NCI-H1048 (cell line): Measurements from ENCODE around the gene UBXN4.
"Not testable (repeated sequence)": the region's sequence is repeated elsewhere in the genome, so short reads cannot be mapped to it uniquely, and the experiment has no call there.

Experiments used
- DNase-seq: peaks from one replicate; lab custom pipeline; 2025; lab: John Stamatoyannopoulos, UW

UBXN4 gene, protein sequence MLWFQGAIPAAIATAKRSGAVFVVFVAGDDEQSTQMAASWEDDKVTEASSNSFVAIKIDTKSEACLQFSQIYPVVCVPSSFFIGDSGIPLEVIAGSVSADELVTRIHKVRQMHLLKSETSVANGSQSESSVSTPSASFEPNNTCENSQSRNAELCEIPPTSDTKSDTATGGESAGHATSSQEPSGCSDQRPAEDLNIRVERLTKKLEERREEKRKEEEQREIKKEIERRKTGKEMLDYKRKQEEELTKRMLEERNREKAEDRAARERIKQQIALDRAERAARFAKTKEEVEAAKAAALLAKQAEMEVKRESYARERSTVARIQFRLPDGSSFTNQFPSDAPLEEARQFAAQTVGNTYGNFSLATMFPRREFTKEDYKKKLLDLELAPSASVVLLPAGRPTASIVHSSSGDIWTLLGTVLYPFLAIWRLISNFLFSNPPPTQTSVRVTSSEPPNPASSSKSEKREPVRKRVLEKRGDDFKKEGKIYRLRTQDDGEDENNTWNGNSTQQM

GRCh38 chr2:135741395-135742324, at the start of gene UBXN4:
UBXN4 (plus strand) TSS chr2:135741855; CDS start chr2:135741930, 75 bp downstream.
- peak; percentile 95 for DNase-seq

- no peak for DNase-seq
Observed at GRCh38 chr2:135694711-135695110, 46.9 kb upstream of the UBXN4 start.

- no peak for DNase-seq
Observed at GRCh38 chr2:135698838-135699237, 42.8 kb upstream of the UBXN4 start.

DNA sequence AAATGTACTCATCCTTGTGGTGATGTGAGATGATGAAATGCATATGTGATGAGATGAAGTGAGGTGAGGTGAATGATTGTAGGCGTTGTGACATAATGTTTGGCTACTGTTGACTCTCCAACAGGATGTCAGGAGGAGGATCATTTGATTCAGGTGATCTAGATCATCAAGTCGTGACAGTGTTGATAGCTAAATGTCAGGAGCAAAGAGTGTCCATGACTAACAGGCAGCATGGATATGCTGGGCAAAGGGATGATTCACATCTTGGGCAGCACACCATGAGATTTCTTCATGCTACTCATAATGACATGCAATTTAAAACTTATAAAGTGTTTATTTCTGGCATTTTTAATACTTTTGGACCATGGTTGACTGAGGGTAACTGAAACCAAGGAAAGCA, 40.2 kb upstream of the UBXN4 start:
- DNase-seq: no peak

GRCh38 chr2:135703300-135703699, 38.4 kb upstream of the UBXN4 start:
- no peak for DNase-seq

DNA sequence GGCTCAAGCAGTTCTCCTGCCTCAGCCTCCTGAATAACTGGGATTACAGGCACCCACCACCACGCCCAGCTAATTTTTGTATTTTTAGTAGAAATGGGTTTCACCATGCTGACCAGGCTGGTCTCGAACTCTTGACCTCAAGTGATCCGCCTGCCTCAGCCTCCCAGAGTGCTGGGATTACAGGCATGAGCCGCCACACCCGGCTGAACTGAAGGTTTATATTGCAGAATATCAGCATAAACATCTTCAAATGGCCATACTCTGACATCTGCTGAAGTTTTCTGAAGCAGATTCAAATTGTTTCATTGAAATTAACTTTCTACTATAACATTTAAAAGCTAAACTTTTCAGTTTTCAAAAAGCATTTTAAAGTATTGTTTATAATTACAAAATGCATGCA, 37.6 kb upstream of the UBXN4 start:
- not testable (repeated sequence) for DNase-seq

DNA sequence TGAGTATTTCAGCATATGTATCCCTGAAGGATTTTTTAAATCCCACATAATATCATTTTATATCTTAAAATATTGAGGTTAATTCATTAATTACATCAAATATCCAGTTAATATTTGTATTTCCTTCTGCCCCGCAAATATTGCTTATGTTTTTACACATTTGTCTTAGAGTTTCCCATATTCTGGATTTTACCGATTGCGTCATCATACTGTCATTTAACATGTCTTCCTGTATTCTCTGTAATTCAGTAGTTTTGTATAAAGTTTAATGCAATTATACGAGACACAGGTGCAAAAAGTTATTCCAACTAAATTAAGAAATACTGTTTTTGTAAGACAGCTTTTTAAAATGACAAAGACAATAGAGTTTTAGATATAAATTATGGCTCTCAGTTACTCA, 33.5 kb upstream of the UBXN4 start:
- DNase-seq: no peak

- no peak for DNase-seq
Observed at GRCh38 chr2:135709992-135710391, 31.7 kb upstream of the UBXN4 start.

DNA sequence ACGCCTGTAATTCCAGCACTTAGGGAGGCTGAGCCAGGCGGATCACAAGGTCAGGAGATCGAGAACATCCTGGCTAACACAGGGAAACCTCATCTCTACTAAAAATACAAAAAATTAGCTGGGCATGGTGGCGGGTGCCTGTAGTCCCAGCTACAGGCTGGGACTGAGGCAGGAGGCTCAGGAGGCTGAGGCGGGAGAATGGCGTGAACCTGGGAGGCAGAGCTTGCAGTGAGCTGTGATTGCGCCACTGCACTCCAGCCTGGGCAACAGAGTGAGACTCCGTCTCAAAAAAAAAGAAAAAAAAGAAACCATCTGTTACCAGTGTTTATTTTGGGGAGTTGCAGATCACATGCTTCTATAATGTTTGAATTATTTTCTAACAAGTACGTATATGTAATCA, 26.6 kb upstream of the UBXN4 start:
- DNase-seq: not testable (repeated sequence)

- DNase-seq: no peak
Observed at GRCh38 chr2:135728064-135728743, 13.5 kb upstream of the UBXN4 start.

- no peak for DNase-seq
Observed at GRCh38 chr2:135732561-135732960, 9.1 kb upstream of the UBXN4 start.

- no peak for DNase-seq
Observed at GRCh38 chr2:135733045-135733444, 8.6 kb upstream of the UBXN4 start.

DNA sequence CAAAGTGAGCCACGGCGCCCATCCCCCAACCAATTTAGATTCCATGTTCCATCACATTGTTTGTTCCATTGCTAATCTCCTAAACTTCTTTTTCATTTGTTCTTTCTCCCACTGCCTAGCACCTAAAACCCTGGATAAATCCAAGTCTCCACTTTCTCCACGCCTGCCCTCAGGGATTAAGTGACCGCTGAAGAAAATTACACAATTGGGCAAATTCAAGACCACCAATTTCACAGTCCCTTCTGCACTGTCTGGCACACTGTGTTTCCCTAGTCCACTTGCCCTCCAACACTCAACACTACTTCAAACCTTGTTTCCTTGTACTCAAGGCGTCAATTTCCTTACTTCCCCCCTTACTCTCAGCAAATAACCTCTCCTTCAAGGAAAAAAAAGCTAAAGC, 5.1 kb upstream of the UBXN4 start:
- no peak for DNase-seq

GRCh38 chr2:135740206-135740605, 1.4 kb upstream of the UBXN4 start:
- DNase-seq: no peak

- DNase-seq: no peak
Observed at GRCh38 chr2:135741043-135741394, 636 bp upstream of the UBXN4 start.

DNA sequence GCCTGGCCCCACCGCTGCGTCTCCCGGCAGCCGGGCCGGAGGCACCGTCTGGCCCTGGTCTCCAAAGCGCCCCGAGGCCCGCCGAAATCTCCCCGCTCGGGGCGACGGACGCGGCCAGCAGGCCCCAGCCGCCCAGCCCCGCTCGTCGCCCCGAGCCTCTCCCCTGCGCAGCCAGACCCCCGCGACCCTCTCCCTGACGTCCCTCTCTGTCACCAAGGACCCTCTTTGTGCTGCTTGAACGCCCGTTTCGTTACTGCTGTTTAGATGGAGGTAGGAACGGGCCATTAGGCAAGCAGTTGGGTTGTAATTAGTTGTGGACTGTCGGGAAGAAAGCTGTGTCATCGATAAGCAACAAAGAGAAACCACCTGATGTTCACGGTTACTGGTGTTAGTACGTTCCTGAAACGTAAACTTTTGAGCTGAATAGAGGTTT, 686 bp downstream of the UBXN4 start:
- DNase-seq: no peak

DNA sequence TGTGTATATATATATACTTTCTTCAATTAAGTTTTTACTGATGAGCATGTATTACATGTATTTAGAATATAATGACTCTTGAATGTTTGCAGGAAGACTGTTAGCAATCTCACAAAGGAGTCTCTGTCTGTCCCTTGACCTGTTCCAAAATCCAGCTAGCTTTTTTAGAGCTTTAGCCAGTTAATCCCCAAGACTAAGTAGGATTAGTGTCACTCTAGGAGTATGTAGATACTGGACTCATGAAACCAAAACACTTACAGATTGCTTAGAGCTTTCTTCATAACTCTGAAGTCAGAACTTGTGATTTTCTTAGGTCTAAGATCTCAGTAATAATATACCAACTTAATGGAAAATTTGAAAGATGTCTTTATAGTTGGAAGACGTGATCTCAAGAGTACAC, 2.2 kb downstream of the UBXN4 start:
- DNase-seq: no peak

DNA sequence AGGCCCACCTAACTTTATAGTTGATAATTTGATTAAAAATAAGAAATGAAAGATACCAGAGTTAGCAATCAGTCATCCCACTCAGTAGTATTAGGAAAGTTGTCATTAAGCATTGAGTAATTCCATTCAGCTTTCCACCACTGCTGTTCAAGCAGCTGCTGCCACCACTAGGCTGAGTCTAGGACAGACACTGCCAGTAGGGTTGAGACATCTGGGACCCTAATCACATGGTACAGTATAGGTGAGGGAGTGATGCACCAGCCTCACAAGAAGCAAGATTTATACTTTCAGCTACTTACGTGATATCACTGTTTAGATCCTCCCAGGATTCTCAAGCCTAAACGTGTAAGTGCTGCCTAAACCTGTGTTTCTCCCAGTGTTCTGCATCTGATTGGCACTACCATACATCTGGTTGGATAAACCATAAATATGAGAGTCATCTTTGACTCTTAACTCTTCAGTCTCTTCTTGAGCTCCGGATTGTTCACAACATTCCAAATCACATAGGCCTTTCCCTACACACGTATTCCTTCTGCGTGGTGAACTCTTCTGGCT, 3.2 kb downstream of the UBXN4 start:
- DNase-seq: no peak

GRCh38 chr2:135745545-135745944, 3.9 kb downstream of the UBXN4 start:
- no peak for DNase-seq

DNA sequence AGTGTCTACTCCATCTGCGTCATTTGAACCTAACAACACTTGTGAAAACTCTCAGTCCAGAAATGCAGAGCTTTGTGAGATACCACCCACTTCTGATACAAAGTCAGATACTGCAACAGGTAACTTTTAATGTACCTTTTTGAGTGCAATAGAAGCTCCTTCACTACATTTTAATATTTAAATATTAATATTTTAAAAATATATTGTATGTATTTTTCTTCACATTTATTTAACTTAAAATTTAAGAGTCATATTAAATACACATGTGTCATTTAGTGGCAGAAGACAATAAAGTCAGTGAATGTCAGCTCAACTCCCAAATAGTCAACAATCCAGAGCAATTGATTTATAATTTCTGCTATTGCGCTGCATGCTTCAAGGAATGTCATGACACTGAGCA, 13.9 kb downstream of the UBXN4 start:
- no peak for DNase-seq

GRCh38 chr2:135756692-135757091, 15.0 kb downstream of the UBXN4 start:
- no peak for DNase-seq

GRCh38 chr2:135762022-135762421, 20.4 kb downstream of the UBXN4 start:
- DNase-seq: no peak
